ENCODE measurements around the gene ZNF600. TPM values are rescaled to one million over a fixed set of nuclear protein-coding genes. Genes with fewer than 3 reads are reported as not detected.

ZNF600 gene
- total and polyA plus RNA-seq, 2 of the 13 experiments (the other 11 are each of a cell fraction or from before 2014, with no cell fraction given), result 15.0 to 16.4 TPM

GRCh38 chr19:52734893-52735661 is 51.5 kb downstream of the ZNF600 start, which contains the start of gene ZNF611 (continued):
- TF ChIP-seq CEBPZ (IDR thresholded peaks at IDR 0.05; ENCODE audit: low read length) (no peak), EED (CRISPR knock-in tag; IDR thresholded peaks at IDR 0.05) (no peak), ZNF430 (CRISPR knock-in tag; IDR thresholded peaks at IDR 0.05) (no peak), EP300 (IDR thresholded peaks at IDR 0.05; ENCODE audit: low read depth in 2 of 2, low read length in 2 of 2) (no peak), EP300 (CRISPR knock-in tag; IDR thresholded peaks at IDR 0.05; ENCODE audit: borderline replicate concordance) (no peak), ZNF17 (CRISPR knock-in tag; IDR thresholded peaks at IDR 0.05) (no peak), HOXA3 (CRISPR knock-in tag; IDR thresholded peaks at IDR 0.05) (0 out of 2 replicates have a peak, but pooled peaks have one; percentile 20), ZNF713 (CRISPR knock-in tag; IDR thresholded peaks at IDR 0.05) (no peak), ZNF800 (CRISPR knock-in tag; IDR thresholded peaks at IDR 0.05) (no peak), SETDB1 (CRISPR knock-in tag; IDR thresholded peaks at IDR 0.05; ENCODE audit: borderline replicate concordance) (no peak), MXD4 (CRISPR knock-in tag; IDR thresholded peaks at IDR 0.05) (no peak), MBNL3 (CRISPR knock-in tag; conservative IDR thresholded peaks at IDR 0.05) (no peak), POGK (CRISPR knock-in tag; conservative IDR thresholded peaks at IDR 0.05) (no peak), ZNF770 (CRISPR knock-in tag; IDR thresholded peaks at IDR 0.05) (no peak), MTF2 (CRISPR knock-in tag; IDR thresholded peaks at IDR 0.05; ENCODE audit: borderline replicate concordance) (no peak), BCLAF1 (IDR thresholded peaks at IDR 0.05) (no peak), HDAC6 (IDR thresholded peaks at IDR 0.05; ENCODE audit: low read depth, low read length) (no peak)

All from HepG2 (cell line).